Chondrocyte (in vitro differentiated cells): ENCODE data around the gene NCAPH2. TPM values are rescaled to one million over a fixed set of nuclear protein-coding genes. Genes with fewer than 3 reads are reported as not detected.

Source experiments
- DNase-seq: peaks from one replicate; pipeline ENCODE4 v3.0.0; 2021; ENCODE audit warnings: mixed read lengths, low spot score
- H3K27ac Mint-ChIP-seq: one replicate; pipeline ENCODE4 v1.8.0; 2021; ENCODE audit warnings: mild to moderate bottlenecking, moderate library complexity, mixed read lengths; ENCODE audit not compliant: unreplicated experiment
- H3K27me3 Mint-ChIP-seq: 2 replicates; pipeline ENCODE4 v1.8.0; 2021; ENCODE audit warnings: low read depth, mixed read lengths
- H3K36me3 Mint-ChIP-seq: 2 replicates; pipeline ENCODE4 v1.8.0; 2021; ENCODE audit warnings: low read depth, mixed read lengths
- H3K4me1 Mint-ChIP-seq: 2 replicates; pipeline ENCODE4 v1.8.0; 2021; ENCODE audit warnings: low read depth, mild to moderate bottlenecking, mixed read lengths
- H3K4me3 Mint-ChIP-seq: one replicate; pipeline ENCODE4 v1.8.0; 2021; ENCODE audit warnings: mild to moderate bottlenecking, moderate library complexity, mixed read lengths; ENCODE audit not compliant: unreplicated experiment
- H3K9me3 Mint-ChIP-seq: 2 replicates; pipeline ENCODE4 v1.8.0; 2021; ENCODE audit warnings: low read depth, mixed read lengths
- total RNA-seq: library from RNA; stranded (reverse); gene quantifications from 3 replicates; pipeline ENCODE4 v1.2.1, GENCODE V29; 2021
- TF ChIP-seq, protein P1 (sequence below): fragments of 200-600 bp; sonication (generic); IDR thresholded peaks from 2 replicates; pipeline ENCODE4 v1.5.0; 2021; ENCODE audit warnings: antibody characterized with exemption, mild to moderate bottlenecking, moderate library complexity

NCAPH2 gene
- total RNA-seq, 1 donor from 2014 or later, result 38.9 TPM

DNA sequence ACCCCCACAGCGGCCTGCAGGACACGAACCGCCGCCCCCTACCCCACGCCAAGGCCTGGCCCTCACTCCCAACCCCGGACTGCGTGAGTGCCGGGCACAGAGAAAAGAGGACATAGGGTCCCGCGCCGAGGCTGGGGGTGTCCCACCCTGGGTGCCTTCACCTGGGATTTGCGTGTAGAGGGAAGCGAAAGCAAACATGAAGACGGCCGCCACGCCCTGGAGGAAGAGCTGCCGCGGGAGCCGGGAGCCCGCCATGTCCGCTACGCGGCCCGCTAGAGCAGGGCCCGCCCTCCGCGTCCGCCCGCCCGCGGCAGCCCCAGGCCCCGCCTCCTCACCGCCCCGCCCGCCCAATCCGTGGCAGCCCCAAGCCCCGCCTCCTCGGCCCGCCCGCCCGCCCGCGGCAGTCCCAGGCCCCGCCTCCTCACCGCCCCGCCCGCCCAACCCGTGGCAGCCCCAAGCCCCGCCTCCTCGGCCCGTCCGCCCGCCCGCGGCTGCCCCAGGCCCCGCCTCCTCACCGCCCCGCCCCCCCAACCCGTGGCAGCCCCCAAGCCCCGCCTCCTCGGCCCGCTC lies 518 bp upstream of the NCAPH2 start, which contains the start of gene LMF2:
LMF2 (minus strand) TSS at position 282 of the 570 bp plus-strand sequence; CDS start at position 255, 27 bp downstream.
- Mint-ChIP-seq H3K27ac (peak within 1 kb of the TSS; percentile 95), H3K4me1 (peaks cover 13% of the 10 kb centered on the region), H3K9me3 (no peaks in the 10 kb centered on the region), H3K36me3 (peaks cover 1% of the 10 kb centered on the region), H3K27me3 (no peaks in the 10 kb centered on the region), H3K4me3 (peak within 1 kb of the TSS; percentile 93)
- TF ChIP-seq, protein P1, sequence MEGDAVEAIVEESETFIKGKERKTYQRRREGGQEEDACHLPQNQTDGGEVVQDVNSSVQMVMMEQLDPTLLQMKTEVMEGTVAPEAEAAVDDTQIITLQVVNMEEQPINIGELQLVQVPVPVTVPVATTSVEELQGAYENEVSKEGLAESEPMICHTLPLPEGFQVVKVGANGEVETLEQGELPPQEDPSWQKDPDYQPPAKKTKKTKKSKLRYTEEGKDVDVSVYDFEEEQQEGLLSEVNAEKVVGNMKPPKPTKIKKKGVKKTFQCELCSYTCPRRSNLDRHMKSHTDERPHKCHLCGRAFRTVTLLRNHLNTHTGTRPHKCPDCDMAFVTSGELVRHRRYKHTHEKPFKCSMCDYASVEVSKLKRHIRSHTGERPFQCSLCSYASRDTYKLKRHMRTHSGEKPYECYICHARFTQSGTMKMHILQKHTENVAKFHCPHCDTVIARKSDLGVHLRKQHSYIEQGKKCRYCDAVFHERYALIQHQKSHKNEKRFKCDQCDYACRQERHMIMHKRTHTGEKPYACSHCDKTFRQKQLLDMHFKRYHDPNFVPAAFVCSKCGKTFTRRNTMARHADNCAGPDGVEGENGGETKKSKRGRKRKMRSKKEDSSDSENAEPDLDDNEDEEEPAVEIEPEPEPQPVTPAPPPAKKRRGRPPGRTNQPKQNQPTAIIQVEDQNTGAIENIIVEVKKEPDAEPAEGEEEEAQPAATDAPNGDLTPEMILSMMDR, result peak; percentile 8
- DNase-seq, result peak; percentile 93

DNA sequence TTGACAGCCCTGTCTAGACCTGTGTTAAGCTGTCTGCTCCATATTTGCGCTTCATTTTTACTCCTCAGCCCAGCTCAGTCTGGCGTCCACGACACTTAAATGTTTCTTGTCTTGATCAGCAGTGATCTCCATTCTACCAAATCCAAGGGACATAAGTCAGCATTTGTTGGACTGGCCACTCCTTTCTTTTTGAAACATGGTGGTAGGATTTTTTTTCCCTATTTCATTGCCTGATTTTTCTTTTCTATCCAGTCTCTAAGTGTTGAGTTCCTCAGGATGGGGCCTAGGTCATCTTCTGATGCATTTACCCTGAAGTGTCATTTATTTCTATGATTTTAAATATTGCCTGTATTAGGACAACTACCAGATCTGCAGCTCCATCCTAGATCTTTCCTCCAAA lies 873 bp downstream of the NCAPH2 start:
- Mint-ChIP-seq H3K9me3 (no peaks in the 10 kb centered on the region), H3K4me1 (peaks cover 13% of the 10 kb centered on the region), H3K36me3 (peaks cover 1% of the 10 kb centered on the region), H3K27me3 (no peaks in the 10 kb centered on the region), H3K4me3 (peak overlapping the region; percentile 89), H3K27ac (peak overlapping the region; percentile 94)
- DNase-seq, result no peak
- TF ChIP-seq, protein P1, result no peak

DNA sequence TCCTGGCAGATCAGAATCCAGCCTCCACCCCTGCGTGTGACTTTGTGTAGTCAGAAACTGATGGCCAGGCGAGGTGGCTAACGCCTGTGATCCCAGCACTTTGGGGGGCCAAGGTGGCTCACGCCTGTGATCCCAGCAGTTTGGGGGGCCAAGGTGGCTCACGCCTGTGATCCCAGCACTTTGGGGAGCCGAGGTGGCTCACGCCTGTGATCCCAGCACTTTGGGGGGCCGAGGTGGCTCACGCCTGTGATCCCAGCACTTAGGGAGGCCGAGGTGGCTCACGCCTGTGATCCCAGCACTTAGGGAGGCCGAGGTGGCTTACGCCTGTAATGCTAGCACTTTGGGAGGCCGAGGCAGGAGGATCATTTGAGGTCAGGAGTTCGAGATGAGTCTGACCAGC lies 5.2 kb downstream of the NCAPH2 start:
- no peaks in the 10 kb centered on the region for H3K27me3 Mint-ChIP-seq
- H3K36me3 Mint-ChIP-seq, result peaks cover 5% of the 10 kb centered on the region

DNA sequence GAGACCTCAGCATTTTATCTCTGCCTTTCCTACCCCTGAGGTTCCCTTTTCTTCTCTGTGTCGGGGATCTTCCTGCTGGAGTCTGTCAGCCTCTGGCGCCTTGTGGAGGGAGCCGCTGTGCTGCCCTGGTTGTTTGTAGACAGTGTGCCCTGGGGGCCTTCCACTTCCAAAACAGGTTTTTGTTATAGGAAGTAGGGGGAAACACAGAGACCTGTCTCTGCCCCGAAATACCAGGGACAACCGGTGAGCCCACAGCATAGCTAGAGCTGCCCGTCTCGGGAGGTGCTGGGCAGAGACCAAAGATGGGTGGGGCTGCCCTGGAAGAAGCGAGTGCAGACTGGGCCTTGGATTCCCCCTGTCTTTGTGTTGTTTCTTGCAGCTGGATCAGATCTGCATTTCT lies 8.0 kb downstream of the NCAPH2 start:
- Mint-ChIP-seq H3K4me3 (no peak overlapping the region), H3K27ac (no peak overlapping the region), H3K9me3 (no peaks in the 10 kb centered on the region), H3K4me1 (no peaks in the 10 kb centered on the region), H3K27me3 (no peaks in the 10 kb centered on the region), H3K36me3 (peaks cover 9% of the 10 kb centered on the region)
- TF ChIP-seq, protein P1, result no peak
- no peak for DNase-seq

More for the DNA sequence above, 5.2 kb downstream of the NCAPH2 start:
- no peak overlapping the region for H3K27ac Mint-ChIP-seq
- peaks cover 11% of the 10 kb centered on the region for H3K4me1 Mint-ChIP-seq
- DNase-seq, result no peak
- no peaks in the 10 kb centered on the region for H3K9me3 Mint-ChIP-seq
- H3K4me3 Mint-ChIP-seq, result no peak overlapping the region
- TF ChIP-seq, protein P1, result no peak

DNA sequence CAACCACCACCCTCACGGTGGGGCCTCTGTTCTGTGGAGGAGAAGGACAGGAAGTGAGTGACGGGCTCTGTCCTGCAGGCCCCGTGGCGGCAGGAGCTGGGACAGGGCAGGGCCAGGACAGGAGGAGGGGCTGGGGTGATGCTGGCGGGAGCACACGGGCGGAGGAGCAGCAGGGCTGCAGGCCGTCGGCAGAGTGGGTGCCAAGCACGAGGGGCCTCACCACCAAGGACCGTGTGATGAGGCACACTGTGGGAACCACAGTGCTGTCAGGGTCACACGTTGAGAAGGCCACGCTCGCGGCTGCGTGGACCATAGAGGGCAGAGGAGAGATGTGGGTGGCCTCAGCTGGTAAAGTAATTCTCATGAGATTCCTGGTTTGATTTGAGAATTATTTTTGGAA lies 8.9 kb downstream of the NCAPH2 start:
- Mint-ChIP-seq H3K4me3 (no peak overlapping the region), H3K27ac (no peak overlapping the region), H3K27me3 (no peaks in the 10 kb centered on the region), H3K36me3 (peaks cover 9% of the 10 kb centered on the region), H3K9me3 (no peaks in the 10 kb centered on the region), H3K4me1 (no peaks in the 10 kb centered on the region)
- TF ChIP-seq, protein P1, result no peak
- no peak for DNase-seq
